T-helper 2 cell treated with Interferon-gamma antibody and Interleukin-4, amounts not matched to agents 100 ng/mL and 5 ng/mL, for 36 hours (primary cell): ENCODE measurements around the gene HCLS1. TPM values are rescaled to one million over a fixed set of nuclear protein-coding genes. Genes with fewer than 3 reads are reported as not detected.
"Not testable (repeated sequence)": the region's sequence is repeated elsewhere in the genome, so short reads cannot be mapped to it uniquely, and the experiment has no call there.

Experiments
- intact Hi-C: fragments of 100-400 bp; cut with micrococcal nuclease; formaldehyde crosslinking; loops from one replicate; pipeline ENCODE4 v1.15.1; 2023
- total RNA-seq: library from RNA; stranded (reverse); gene quantifications from 2 replicates; pipeline ENCODE4 v1.2.3, GENCODE V29; 2022

Gene HCLS1, protein sequence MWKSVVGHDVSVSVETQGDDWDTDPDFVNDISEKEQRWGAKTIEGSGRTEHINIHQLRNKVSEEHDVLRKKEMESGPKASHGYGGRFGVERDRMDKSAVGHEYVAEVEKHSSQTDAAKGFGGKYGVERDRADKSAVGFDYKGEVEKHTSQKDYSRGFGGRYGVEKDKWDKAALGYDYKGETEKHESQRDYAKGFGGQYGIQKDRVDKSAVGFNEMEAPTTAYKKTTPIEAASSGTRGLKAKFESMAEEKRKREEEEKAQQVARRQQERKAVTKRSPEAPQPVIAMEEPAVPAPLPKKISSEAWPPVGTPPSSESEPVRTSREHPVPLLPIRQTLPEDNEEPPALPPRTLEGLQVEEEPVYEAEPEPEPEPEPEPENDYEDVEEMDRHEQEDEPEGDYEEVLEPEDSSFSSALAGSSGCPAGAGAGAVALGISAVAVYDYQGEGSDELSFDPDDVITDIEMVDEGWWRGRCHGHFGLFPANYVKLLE
- total RNA-seq: 336 and 340 TPM in 2 replicates

DNA sequence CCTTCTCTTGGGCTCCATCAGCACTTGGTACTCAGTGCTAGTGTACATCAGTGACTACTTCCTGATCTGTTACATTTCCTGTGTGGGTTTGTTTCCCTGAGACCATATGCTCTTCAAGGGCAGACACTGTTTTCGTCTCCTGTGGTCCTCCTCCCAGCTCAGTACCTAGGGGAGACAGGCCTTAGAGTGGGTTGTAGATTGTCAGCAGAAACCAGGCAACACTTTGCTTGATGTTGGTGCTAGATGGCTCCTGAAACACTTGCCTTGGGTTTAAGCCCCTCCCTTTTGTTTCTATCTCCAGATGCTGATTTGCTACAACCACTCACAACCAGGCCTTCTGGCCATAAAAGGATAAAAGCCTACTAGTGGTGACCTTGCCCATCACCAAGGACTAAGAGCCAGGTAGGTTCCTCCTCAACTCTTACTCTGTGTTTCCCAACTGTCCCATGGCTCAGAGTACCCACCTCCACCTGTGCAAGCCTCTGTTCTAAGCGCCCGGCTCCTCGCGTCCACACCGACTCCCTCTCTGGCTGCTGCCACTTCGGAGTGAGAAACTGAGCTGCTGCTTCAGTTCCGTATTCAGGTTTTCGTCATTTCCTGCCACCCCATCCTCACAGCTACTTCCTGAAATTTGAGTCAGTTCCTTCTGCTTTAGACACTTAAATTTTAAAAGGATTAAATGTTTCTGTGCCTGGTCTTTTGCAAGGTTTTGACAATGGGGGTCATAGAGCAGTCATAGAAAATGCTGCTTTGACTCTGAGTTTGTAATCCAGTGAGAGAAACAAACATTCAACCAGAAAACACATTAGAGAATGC lies at the start of gene HCLS1:
HCLS1 (minus strand) TSS at position 548 of the 816 bp plus-strand sequence. CDS start 2,556 bp downstream, outside the sequence.
- intact Hi-C loops: loop anchor here (1.0 to 5.0 kb wide), 6 partner anchors 89 to 756 kb away; partner anchors contain the start of genes EAF2, FAM162A, GOLGB1 and IQCB1

- intact Hi-C loops: no loop called here
Measured at GRCh38 chr3:121710347-121710746, 49.6 kb upstream of the HCLS1 start.

GRCh38 chr3:121707531-121708273 lies 47.0 kb upstream of the HCLS1 start:
- intact Hi-C loops: no loop called here

- intact Hi-C loops: no loop called here
Measured at GRCh38 chr3:121705541-121705940, 44.8 kb upstream of the HCLS1 start.

DNA sequence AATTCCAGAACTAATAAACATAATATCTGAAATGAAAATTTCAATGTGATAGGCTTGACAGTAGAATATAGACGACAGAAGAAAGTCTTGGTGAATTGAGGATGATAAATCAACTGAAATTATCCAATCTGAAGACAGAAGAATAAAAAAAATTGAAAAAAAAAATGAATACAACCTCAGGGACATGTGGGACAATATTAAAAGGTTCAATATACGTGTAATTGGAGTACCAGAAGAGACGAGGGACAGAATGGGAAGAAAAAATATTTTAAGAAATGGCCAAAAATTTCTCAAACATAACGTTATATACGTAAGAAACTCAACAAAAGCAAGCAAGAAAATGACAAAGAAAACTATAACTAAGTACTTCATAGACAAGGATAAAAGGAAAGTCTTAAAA lies 43.3 kb upstream of the HCLS1 start:
- intact Hi-C loops: no loop called here

DNA sequence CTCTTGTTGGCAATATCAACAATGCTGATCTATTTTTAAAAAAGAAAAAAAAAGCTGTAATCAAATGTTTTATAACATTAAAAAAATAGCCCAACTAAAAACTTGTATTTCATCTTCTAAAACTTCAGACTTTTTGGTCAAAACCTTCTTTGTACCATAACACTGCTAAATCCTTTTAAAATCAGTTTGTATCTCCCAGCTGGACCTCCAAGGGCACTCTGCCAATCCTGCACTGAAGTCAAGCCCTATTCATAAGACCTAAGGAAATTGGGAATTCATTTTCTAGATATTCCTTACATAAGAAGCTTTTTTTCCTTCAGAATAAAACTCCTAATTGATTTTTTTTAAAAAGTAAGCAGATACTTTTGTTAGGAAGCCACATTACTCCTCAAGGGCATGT lies 38.2 kb upstream of the HCLS1 start:
- intact Hi-C loops: no loop called here

GRCh38 chr3:121698476-121698875 lies 37.8 kb upstream of the HCLS1 start:
- intact Hi-C loops: no loop called here

GRCh38 chr3:121696186-121696585 lies 35.5 kb upstream of the HCLS1 start:
- intact Hi-C loops: no loop called here

- intact Hi-C loops: no loop called here
Measured at GRCh38 chr3:121692010-121692699, 31.5 kb upstream of the HCLS1 start.

GRCh38 chr3:121690777-121691405 lies 30.2 kb upstream of the HCLS1 start:
- intact Hi-C loops: no loop called here

DNA sequence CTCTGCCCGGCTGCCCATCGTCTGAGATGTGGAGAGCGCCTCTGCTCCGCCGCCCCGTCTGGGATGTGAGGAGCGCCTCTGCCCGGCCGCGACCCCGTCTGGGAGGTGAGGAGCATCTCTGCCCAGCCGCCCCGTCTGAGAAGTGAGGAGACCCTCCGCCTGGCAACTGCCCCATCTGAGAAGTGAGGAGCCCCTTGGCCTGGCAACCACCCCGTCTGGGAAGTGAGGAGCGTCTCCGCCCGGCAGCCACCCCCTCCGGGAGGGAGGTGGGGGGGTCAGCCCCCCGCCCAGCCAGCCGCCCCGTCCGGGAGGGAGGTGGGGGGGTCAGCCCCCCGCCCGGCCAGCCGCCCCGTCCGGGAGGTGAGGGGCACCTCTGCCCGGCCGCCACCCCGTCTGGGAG lies 28.0 kb upstream of the HCLS1 start:
- intact Hi-C loops: not testable (repeated sequence)

DNA sequence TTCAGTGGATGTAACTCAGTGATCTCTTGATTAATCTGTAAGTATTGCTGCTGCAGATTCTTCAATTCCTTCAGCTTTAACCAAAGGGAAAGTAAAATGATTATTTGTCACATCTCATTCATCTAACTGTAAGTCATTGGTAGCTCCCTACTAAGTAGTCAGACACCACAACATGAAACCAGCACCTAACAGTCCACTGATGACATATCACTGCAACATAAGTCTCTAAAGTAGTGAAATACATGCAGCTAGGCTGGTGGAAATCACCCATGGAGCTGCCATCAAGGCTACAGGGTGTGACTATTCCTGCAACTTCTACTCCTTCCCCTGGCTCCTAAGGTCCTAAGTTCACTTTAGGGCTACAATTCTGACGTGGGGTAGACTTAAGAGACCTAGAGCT lies 21.1 kb upstream of the HCLS1 start:
- intact Hi-C loops: no loop called here

GRCh38 chr3:121677141-121677540 lies 16.4 kb upstream of the HCLS1 start:
- intact Hi-C loops: no loop called here

DNA sequence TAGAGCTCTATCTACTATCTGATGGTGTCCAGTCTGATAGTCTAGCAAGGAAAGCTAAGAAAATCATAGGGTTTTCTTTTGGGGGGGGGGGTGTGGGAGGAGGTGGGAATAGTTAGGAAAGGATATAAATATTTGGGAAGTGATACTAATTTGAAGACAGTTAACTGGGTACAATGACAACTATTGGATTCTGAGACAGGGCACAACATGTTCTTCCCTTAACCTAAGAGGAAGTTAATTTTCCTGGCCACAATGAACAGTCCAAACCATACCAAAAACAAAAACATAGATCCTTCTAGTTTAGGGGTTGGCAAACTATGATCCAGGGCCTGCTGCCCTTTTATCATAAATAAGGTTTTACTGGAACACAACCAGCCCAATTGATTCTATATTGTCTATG lies 10.0 kb upstream of the HCLS1 start:
- intact Hi-C loops: no loop called here

- intact Hi-C loops: no loop called here
Measured at GRCh38 chr3:121667333-121667732, 6.6 kb upstream of the HCLS1 start.

DNA sequence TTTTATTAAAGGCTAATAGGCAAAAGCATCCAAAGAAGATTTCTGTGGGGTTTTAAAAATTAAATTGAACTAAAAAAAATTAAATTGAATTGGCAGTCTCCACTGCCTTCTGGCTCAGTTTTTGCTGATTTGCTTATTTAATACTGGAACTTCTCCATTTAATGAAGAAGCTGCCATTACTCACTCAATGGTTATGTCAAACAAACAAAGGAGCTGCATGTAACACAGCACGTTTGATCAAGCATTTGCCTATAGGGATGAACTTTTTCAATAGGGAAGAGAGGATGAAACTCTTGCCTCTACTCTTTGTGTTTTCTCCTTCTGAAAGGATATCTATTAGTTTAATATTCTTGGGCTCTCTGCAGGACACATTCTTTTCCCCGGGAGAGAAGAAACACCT lies 4.8 kb upstream of the HCLS1 start:
- intact Hi-C loops: no loop called here

DNA sequence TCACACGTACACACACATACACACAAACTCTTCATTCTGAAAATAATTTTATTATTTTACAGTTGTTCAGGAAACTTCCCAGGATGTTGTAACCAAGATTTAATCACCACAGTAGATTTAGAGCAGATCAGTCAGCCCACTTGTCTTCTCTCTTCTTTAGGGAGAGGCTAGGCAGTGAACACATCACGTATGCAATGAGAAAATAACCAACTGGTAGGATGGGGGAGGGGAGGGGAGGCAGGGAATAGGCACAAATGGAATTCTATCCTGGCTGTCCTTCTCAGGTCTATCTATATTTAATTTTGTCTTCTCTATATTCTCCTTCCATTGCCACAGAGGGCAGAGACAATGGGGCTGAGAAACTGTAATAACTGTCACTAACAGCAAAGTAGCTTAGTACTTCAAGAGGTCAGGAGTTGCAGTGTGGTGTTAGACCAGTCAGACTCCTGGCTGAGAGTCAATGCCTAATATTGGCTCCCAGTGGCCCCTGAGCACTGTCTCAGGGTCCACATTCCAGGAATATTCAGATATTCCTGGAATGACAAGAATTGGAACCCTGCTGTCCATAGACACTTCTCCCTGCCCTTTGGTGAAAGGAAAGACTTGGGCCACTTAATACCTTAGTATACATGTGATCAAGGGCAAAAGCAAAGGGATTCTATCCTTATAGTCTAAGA lies 2.6 kb upstream of the HCLS1 start:
- intact Hi-C loops: loop anchor here (5.0 kb wide), 1 partner anchor 429 kb away; no protein-coding TSS in a partner anchor

- intact Hi-C loops: loop anchor here (5.0 kb wide), 1 partner anchor 430 kb away; no protein-coding TSS in a partner anchor
Measured at GRCh38 chr3:121662742-121663141, 2.0 kb upstream of the HCLS1 start.

DNA sequence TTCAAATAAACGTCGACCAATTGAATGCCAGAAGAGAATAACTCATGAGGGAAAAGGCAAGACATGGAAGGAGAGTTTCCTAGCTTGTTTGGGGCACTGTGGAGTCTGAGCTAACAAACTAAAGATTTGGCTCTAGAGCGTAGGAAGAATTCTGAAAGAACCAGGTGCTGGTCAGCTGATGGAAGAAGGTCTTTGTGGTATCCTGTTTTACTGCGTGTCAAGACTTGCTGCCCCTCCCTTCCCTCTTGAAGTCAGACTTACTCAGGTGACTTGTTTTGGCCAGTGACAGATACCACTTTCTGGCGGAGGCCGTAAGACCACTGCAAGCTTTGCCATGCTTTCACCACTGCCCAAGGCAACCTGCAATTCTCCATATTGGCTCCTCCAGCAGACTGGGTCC lies 673 bp upstream of the HCLS1 start:
- intact Hi-C loops: loop anchor here (2.0 to 5.0 kb wide), 2 partner anchors 431 to 755 kb away; partner anchors contain the start of gene WDR5B
